HL-60 (cell line): ENCODE results near the gene GPS1.

Experiments
- DNase-seq, 2 experiments: peaks; one replicate each; pipeline ENCODE4 v3.0.0-alpha.2; 2010 to 2020; ENCODE audit warnings: low read depth in 1 of 2, low spot score in 1 of 2
- H3K27ac ChIP-seq: fragments of 250-450 bp; sonication (Bioruptor Pico); replicated peaks from 2 replicates; pipeline ENCODE4 v1.5.1; 2020; ENCODE audit warnings: mild to moderate bottlenecking, moderate library complexity
- H3K27me3 ChIP-seq: fragments of 250-450 bp; sonication (Bioruptor Pico); 2 replicates; pipeline ENCODE4 v1.5.1; 2021; ENCODE audit warnings: mild to moderate bottlenecking, moderate library complexity; ENCODE audit not compliant: insufficient read depth, poor library complexity, severe bottlenecking
- H3K4me3 ChIP-seq: replicated peaks from 2 replicates; pipeline ENCODE4 v1.5.1; 2011; ENCODE audit warnings: mild to moderate bottlenecking, control low read depth, low read length; ENCODE audit not compliant: insufficient read depth
- GABPA ChIP-seq: IDR thresholded peaks from 2 replicates; pipeline ENCODE4 v1.6.1; 2012; ENCODE audit warnings: low read depth
- POLR2AphosphoS5 ChIP-seq: IDR thresholded peaks from 2 replicates; pipeline ENCODE4 v1.6.1; 2012; ENCODE audit warnings: low read depth
- SPI1 ChIP-seq: IDR thresholded peaks from 2 replicates; pipeline ENCODE4 v1.6.1; 2012; ENCODE audit warnings: low read depth, mild to moderate bottlenecking, borderline replicate concordance
- TF ChIP-seq, protein P1 (sequence below): IDR thresholded peaks from 2 replicates; pipeline ENCODE4 v1.6.1; 2012; ENCODE audit warnings: low read depth; ENCODE audit not compliant: insufficient replicate concordance
- TF ChIP-seq, protein P2 (sequence below): IDR thresholded peaks from one replicate; pipeline ENCODE4 v1.5.1; 2011; ENCODE audit warnings: low read length, control low read depth, inconsistent platforms; ENCODE audit not compliant: insufficient read depth

The GPS1 gene

GRCh38 chr17:82015311-82015971 lies 36.3 kb upstream of the GPS1 start:
- H3K27me3 ChIP-seq, result no peaks in the 10 kb centered on the region
- H3K27ac ChIP-seq, result no peak overlapping the region
- no peak for DNase-seq
- no peak overlapping the region for H3K4me3 ChIP-seq
- TF ChIP-seq GABPA (no peak), SPI1 (no peak), POLR2AphosphoS5 (no peak)
- TF ChIP-seq, protein P1, sequence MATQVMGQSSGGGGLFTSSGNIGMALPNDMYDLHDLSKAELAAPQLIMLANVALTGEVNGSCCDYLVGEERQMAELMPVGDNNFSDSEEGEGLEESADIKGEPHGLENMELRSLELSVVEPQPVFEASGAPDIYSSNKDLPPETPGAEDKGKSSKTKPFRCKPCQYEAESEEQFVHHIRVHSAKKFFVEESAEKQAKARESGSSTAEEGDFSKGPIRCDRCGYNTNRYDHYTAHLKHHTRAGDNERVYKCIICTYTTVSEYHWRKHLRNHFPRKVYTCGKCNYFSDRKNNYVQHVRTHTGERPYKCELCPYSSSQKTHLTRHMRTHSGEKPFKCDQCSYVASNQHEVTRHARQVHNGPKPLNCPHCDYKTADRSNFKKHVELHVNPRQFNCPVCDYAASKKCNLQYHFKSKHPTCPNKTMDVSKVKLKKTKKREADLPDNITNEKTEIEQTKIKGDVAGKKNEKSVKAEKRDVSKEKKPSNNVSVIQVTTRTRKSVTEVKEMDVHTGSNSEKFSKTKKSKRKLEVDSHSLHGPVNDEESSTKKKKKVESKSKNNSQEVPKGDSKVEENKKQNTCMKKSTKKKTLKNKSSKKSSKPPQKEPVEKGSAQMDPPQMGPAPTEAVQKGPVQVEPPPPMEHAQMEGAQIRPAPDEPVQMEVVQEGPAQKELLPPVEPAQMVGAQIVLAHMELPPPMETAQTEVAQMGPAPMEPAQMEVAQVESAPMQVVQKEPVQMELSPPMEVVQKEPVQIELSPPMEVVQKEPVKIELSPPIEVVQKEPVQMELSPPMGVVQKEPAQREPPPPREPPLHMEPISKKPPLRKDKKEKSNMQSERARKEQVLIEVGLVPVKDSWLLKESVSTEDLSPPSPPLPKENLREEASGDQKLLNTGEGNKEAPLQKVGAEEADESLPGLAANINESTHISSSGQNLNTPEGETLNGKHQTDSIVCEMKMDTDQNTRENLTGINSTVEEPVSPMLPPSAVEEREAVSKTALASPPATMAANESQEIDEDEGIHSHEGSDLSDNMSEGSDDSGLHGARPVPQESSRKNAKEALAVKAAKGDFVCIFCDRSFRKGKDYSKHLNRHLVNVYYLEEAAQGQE, result no peak
- TF ChIP-seq, protein P2, sequence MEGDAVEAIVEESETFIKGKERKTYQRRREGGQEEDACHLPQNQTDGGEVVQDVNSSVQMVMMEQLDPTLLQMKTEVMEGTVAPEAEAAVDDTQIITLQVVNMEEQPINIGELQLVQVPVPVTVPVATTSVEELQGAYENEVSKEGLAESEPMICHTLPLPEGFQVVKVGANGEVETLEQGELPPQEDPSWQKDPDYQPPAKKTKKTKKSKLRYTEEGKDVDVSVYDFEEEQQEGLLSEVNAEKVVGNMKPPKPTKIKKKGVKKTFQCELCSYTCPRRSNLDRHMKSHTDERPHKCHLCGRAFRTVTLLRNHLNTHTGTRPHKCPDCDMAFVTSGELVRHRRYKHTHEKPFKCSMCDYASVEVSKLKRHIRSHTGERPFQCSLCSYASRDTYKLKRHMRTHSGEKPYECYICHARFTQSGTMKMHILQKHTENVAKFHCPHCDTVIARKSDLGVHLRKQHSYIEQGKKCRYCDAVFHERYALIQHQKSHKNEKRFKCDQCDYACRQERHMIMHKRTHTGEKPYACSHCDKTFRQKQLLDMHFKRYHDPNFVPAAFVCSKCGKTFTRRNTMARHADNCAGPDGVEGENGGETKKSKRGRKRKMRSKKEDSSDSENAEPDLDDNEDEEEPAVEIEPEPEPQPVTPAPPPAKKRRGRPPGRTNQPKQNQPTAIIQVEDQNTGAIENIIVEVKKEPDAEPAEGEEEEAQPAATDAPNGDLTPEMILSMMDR, result no peak

DNA sequence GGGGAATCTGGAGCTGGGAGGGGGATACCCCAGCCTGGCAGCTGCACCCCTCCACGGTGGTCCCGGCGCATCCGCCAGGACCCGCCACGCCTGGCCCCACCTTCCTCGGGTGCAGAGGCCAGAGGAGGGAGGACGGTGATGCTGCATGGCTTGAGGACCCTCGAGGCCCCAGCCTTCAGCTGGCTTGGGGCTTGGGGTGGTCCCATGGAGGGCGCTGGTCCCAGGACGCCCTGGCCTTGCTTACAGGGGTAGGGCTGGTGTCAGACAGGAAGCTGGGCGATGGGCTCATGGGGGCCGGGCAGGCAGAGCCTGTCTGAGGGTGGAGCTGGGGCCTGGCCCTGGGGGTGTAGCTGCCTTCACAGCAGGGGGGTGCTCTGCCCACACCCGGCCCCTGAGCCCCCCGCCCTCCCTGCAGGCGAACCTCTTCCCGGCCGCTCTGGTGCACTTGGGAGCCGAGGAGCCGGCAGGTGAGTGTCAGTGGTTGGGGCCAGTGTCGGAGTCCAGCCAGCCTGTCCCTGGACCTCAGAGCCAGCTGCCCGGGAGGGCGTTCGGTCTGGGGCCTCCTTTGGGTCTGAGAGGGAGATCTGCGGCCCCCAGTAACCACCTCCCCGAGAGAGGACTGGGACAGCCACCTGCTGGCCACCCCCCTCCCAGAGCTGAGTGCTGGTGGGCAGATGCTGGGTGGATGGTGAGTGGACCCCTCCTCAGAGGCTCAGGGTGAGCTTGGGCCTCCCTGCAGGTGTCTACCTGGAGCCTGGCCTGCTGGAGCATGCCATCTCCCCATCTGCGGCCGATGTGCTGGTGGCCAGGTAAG lies 35.4 kb upstream of the GPS1 start:
- H3K4me3 ChIP-seq, result no peak overlapping the region
- no peaks in the 10 kb centered on the region for H3K27me3 ChIP-seq
- no peak for DNase-seq
- no peak overlapping the region for H3K27ac ChIP-seq
- TF ChIP-seq SPI1 (no peak), POLR2AphosphoS5 (no peak), GABPA (no peak)
- TF ChIP-seq, protein P2, result no peak
- TF ChIP-seq, protein P1, result no peak

DNA sequence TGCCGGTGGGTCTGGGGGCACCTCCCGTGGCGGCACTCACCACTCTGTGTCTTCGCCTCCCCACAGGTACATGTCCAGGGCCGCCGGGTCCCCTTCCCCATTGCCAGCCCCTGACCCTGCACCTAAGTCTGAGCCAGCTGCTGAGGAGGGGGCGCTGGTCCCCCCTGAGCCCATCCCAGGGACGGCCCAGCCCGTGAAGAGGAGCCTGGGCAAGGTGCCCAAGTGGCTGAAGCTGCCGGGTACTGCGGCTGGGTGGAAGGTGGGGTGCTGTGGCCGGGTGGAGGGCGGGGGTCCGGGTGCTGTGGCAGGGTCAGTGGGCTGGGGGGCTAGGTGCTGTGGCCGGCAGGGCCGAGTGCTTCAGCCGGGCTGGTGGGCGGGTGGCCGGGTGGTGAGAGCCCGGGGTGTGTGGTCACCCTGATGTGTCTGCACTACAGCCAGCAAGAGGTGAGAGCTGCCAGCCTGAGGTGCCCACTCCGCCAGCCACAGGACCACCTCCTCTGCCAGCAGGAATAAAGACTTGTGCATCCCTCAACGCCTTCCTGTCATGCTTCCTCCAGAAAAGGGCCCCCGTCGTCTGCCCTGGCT lies 34.7 kb upstream of the GPS1 start:
- TF ChIP-seq SPI1, result no peak
- no peaks in the 10 kb centered on the region for H3K27me3 ChIP-seq
- DNase-seq, result no peak
- no peak overlapping the region for H3K4me3 ChIP-seq
- H3K27ac ChIP-seq, result no peak overlapping the region

DNA sequence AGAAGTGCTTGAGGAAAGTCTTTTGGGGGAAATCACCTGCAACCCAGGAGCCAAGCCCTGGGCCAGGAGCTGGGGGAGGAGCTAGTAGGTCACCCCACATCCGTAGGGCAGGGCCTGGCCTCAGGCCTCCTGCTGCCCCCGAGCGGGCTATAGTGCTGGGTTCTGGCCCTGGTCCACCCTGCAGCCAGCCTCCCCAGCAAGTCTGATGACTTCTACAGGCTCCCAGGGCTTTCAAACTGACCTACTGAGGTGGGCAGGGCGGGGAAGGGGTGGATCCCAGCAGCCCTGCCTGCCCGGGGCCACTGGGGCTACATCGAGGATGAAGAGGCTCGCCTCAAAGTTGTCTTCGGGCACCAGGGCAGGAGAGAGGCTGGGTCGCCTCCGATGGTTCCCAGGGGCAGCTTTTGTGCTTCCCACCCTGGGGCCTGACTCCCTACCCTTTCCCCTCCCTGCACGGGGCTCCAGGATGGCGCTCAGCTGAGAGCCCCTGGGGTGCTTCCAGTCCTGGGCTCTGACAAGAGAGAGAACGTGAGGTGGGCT lies 34.0 kb upstream of the GPS1 start:
- Histone ChIP-seq H3K27ac (no peak overlapping the region), H3K27me3 (no peaks in the 10 kb centered on the region), H3K4me3 (no peak overlapping the region)
- no peak for DNase-seq
- TF ChIP-seq, protein P2, result no peak
- TF ChIP-seq SPI1 (no peak), GABPA (no peak), POLR2AphosphoS5 (no peak)
- TF ChIP-seq, protein P1, result no peak
